K562 (cell line): Measurements from ENCODE around the gene WDR88. TPM values are rescaled to one million over a fixed set of nuclear protein-coding genes. Genes with fewer than 3 reads are reported as not detected.

Experiments
- BHLHE40 ChIP-seq: IDR thresholded peaks from 2 replicates; pipeline ENCODE4 v1.6.1; 2011; ENCODE audit warnings: low read length, improper control_type of control experiment
- EP400 ChIP-seq: fragments of 450-650 bp; IDR thresholded peaks from 2 replicates; pipeline ENCODE4 v1.6.1; 2017; ENCODE audit warnings: antibody characterized with exemption, mild to moderate bottlenecking, moderate library complexity
- ETV6 ChIP-seq, 3 experiments: fragments of 150-350 bp in 1 of 3; sonication (generic) in 1 of 3; formaldehyde crosslinking in 1 of 3; IDR thresholded peaks; 2 replicates each; pipeline versions ENCODE4 v1.6.1 to v1.8.0; 2014 to 2022; ENCODE audit warnings: borderline replicate concordance in 2 of 3, low read depth in 2 of 3, antibody characterized with exemption in 1 of 3, low read length in 1 of 3, mild to moderate bottlenecking in 1 of 3, missing genetic modification reagents in 1 of 3
- HDAC3 ChIP-seq: fragments of 450-650 bp; IDR thresholded peaks from 2 replicates; pipeline ENCODE4 v1.6.1; 2018; ENCODE audit warnings: borderline replicate concordance, mild to moderate bottlenecking, moderate library complexity; ENCODE audit not compliant: partially characterized antibody
- IRF1 ChIP-seq: sonication (generic); formaldehyde crosslinking; IDR thresholded peaks from 2 replicates; pipeline ENCODE4 v1.8.0; 2022; ENCODE audit warnings: missing genetic modification reagents, mild to moderate bottlenecking, borderline replicate concordance
- KDM1A ChIP-seq, 2 experiments: fragments of 450-650 bp; IDR thresholded peaks; 2 replicates each; pipeline ENCODE4 v1.6.1; 2016; ENCODE audit warnings: mild to moderate bottlenecking in 2 of 2
- MAFK ChIP-seq: IDR thresholded peaks from 2 replicates; pipeline ENCODE4 v1.6.1; 2011; ENCODE audit warnings: low read length, improper control_type of control experiment
- MCM3 ChIP-seq: fragments of 450-650 bp; IDR thresholded peaks from 2 replicates; pipeline ENCODE4 v1.6.1; 2016
- MECOM ChIP-seq: fragments of 250-450 bp; sonication (Bioruptor Pico); IDR thresholded peaks from 2 replicates; pipeline ENCODE4 v1.8.0; 2022; ENCODE audit warnings: inconsistent platforms
- PBX2 ChIP-seq, 2 experiments: IDR thresholded peaks in 1 of 2; conservative IDR thresholded peaks in 1 of 2; 2 replicates each; pipeline ENCODE4 v1.6.1; 2016; ENCODE audit warnings: low read depth in 2 of 2, mild to moderate bottlenecking in 1 of 2, missing compliant biosample characterization in 1 of 2, missing genetic modification characterization in 1 of 2, moderate library complexity in 1 of 2
- POLR2AphosphoS2 ChIP-seq: IDR thresholded peaks from 2 replicates; pipeline ENCODE4 v1.6.1; 2012; ENCODE audit warnings: low read length, improper control_type of control experiment
- PYGO2 ChIP-seq: fragments of 450-650 bp; IDR thresholded peaks from 2 replicates; pipeline ENCODE4 v1.6.1; 2016; ENCODE audit warnings: mild to moderate bottlenecking, missing genetic modification characterization, moderate library complexity, missing compliant biosample characterization
- RBM34 ChIP-seq: fragments of 200-400 bp; formaldehyde crosslinking; IDR thresholded peaks from 2 replicates; pipeline ENCODE4 v1.6.1; 2018; ENCODE audit warnings: low read length, borderline replicate concordance; ENCODE audit not compliant: insufficient read depth
- RNF2 ChIP-seq: sonication (generic); IDR thresholded peaks from 2 replicates; pipeline ENCODE4 v1.6.1; 2016
- SRSF7 ChIP-seq: fragments of 200-400 bp; formaldehyde crosslinking; optimal IDR thresholded peaks from 2 replicates; pipeline ENCODE3; 2017; ENCODE audit warnings: mild to moderate bottlenecking, low read depth, low read length
- ZBTB1 ChIP-seq: sonication (generic); formaldehyde crosslinking; IDR thresholded peaks from 2 replicates; pipeline ENCODE4 v1.8.1; 2023; ENCODE audit warnings: missing genetic modification reagents, low read depth, mild to moderate bottlenecking, borderline replicate concordance
- ZEB2 ChIP-seq: fragments of 450-650 bp; IDR thresholded peaks from 2 replicates; pipeline ENCODE4 v1.6.1; 2016
- ZNF766 ChIP-seq: fragments of 200-800 bp; sonication (Bioruptor generic); conservative IDR thresholded peaks from 2 replicates; pipeline ENCODE4 v1.6.1; 2016; ENCODE audit warnings: missing genetic modification characterization, missing compliant biosample characterization
- ZZZ3 ChIP-seq: fragments of 450-650 bp; IDR thresholded peaks from 2 replicates; pipeline ENCODE4 v1.6.1; 2016; ENCODE audit warnings: antibody characterized with exemption, mild to moderate bottlenecking, moderate library complexity
- polyA plus RNA-seq, 8 experiments: library from polyadenylated mRNA; depleted of rRNA in 4 of 8; stranded (reverse) in 5 of 8; unstranded in 3 of 8; fragments of >200 nt; fragmentation: Nextera tagmentation in 2 of 8; fragmentation: Illumina TruSeq in 1 of 8; extraction: Ambion mirVana in 2 of 8; extraction: Trizol in 1 of 8; gene quantifications; 2 replicates each; pipeline versions ENCODE4 v1.2.1 to v1.2.3, GENCODE V29; 2011 to 2014; ENCODE audit warnings: inconsistent platforms in 1 of 8, missing spikeins in 1 of 8
- total RNA-seq, 7 experiments: library from RNA; depleted of rRNA in 6 of 7; stranded (reverse); fragments of >200 nt in 6 of 7; fragmentation: Illumina TruSeq in 2 of 7; extraction: Trizol in 2 of 7; gene quantifications; 2 replicates each; pipeline versions ENCODE4 v1.2.1 to v1.2.3, GENCODE V29; 2011 to 2021; ENCODE audit warnings: low replicate concordance in 1 of 7
- TF ChIP-seq, protein P1 (sequence below), 3 experiments: fragments of 200-800 bp in 1 of 3; fragments of 250-450 bp in 1 of 3; fragments of 450-650 bp in 1 of 3; sonication (Bioruptor Pico) in 1 of 3; sonication (Bioruptor generic) in 1 of 3; formaldehyde crosslinking in 1 of 3; IDR thresholded peaks; 2 replicates each; pipeline versions ENCODE4 v1.6.1 to v1.8.0; 2016 to 2022; ENCODE audit warnings: mild to moderate bottlenecking in 2 of 3, missing genetic modification characterization in 2 of 3, missing compliant biosample characterization in 1 of 3, moderate library complexity in 1 of 3

WDR88 gene
- total and polyA plus RNA-seq, 9 of the 15 experiments (the other 6 are each of a cell fraction or from before 2014, with no cell fraction given): 0.03 to 0.04 TPM; not detected in 7

GRCh38 chr19:33124207-33125098 lies 7.5 kb upstream of the WDR88 start (continued):
- TF ChIP-seq, protein P1, sequence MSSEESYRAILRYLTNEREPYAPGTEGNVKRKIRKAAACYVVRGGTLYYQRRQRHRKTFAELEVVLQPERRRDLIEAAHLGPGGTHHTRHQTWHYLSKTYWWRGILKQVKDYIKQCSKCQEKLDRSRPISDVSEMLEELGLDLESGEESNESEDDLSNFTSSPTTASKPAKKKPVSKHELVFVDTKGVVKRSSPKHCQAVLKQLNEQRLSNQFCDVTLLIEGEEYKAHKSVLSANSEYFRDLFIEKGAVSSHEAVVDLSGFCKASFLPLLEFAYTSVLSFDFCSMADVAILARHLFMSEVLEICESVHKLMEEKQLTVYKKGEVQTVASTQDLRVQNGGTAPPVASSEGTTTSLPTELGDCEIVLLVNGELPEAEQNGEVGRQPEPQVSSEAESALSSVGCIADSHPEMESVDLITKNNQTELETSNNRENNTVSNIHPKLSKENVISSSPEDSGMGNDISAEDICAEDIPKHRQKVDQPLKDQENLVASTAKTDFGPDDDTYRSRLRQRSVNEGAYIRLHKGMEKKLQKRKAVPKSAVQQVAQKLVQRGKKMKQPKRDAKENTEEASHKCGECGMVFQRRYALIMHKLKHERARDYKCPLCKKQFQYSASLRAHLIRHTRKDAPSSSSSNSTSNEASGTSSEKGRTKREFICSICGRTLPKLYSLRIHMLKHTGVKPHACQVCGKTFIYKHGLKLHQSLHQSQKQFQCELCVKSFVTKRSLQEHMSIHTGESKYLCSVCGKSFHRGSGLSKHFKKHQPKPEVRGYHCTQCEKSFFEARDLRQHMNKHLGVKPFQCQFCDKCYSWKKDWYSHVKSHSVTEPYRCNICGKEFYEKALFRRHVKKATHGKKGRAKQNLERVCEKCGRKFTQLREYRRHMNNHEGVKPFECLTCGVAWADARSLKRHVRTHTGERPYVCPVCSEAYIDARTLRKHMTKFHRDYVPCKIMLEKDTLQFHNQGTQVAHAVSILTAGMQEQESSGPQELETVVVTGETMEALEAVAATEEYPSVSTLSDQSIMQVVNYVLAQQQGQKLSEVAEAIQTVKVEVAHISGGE (CRISPR knock-in tag; IDR thresholded peaks at IDR 0.05): peak in 1 of 3 experiments; percentile 70; a peak in 2 of 6 replicates
- TF ChIP-seq ZBTB1 (CRISPR knock-in tag) (no peak), HDAC3 (peak; percentile 91), MAFK (peak; percentile 96), RBM34 (no peak), MCM3 (no peak), EP400 (peak; percentile 64), MECOM (0 out of 2 replicates have a peak, but pooled peaks have one; percentile 25), PYGO2 (tag) (peak; percentile 68), IRF1 (CRISPR knock-in tag) (no peak), POLR2AphosphoS2 (no peak), BHLHE40 (peak; percentile 81), ZEB2 (peak; percentile 98), PBX2 (CRISPR knock-in tag; IDR thresholded peaks at IDR 0.05; ENCODE audit: low read depth) (no peak), PBX2 (tag; conservative IDR thresholded peaks at IDR 0.05; ENCODE audit: low read depth) (peak; percentile 84), KDM1A (IDR thresholded peaks at IDR 0.05) (peak; percentile 95 to 97), ZNF766 (CRISPR knock-in tag) (peak; percentile 53), RNF2 (peak; percentile 73; the same call in 1 of the 2 replicates), SRSF7 (no peak), ZZZ3 (no peak), ETV6 (IDR thresholded peaks at IDR 0.05; ENCODE audit: borderline replicate concordance in 1 of 2, low read depth in 2 of 2, low read length in 1 of 2) (no peak), ETV6 (CRISPR knock-in tag; IDR thresholded peaks at IDR 0.05; ENCODE audit: borderline replicate concordance) (no peak)
